GM23338 (cell line): ENCODE data around the gene FMR1. TPM values are rescaled to one million over a fixed set of nuclear protein-coding genes. Genes with fewer than 3 reads are reported as not detected.

ENCODE experiments used
- ATAC-seq: fragments of 200-7000 bp; cut with Tn5 transposase; 3 replicates; pipeline ENCODE4 v1.9.1; 2020
- DNase-seq: peaks from one replicate; pipeline ENCODE4 v3.0.0-alpha.2; 2015; ENCODE audit warnings: low spot score
- H2AFZ ChIP-seq: fragments of 200-600 bp; sonication (generic); 2 replicates; pipeline ENCODE4 v1.8.0; 2016; ENCODE audit warnings: antibody characterized with exemption, mild to moderate bottlenecking, moderate library complexity
- H3F3A ChIP-seq: fragments of 200-600 bp; sonication (generic); replicated peaks from 2 replicates; pipeline ENCODE4 v1.8.0; 2017; ENCODE audit warnings: antibody characterized with exemption, mixed run types, low read depth
- H3K27ac ChIP-seq: fragments of 200-600 bp; sonication (generic); 2 replicates; pipeline ENCODE4 v1.6.1; 2016; ENCODE audit warnings: low read depth
- H3K27me3 ChIP-seq: fragments of 200-600 bp; sonication (generic); 2 replicates; pipeline ENCODE4 v1.8.0; 2016; ENCODE audit warnings: mild to moderate bottlenecking, mixed run types, moderate library complexity; ENCODE audit not compliant: insufficient read depth
- H3K36me3 ChIP-seq: fragments of 200-600 bp; sonication (generic); 2 replicates; pipeline ENCODE4 v1.8.0; 2016; ENCODE audit warnings: mild to moderate bottlenecking; ENCODE audit not compliant: insufficient read depth
- H3K4me1 ChIP-seq: fragments of 200-600 bp; sonication (generic); 2 replicates; pipeline ENCODE4 v1.8.0; 2016; ENCODE audit warnings: mild to moderate bottlenecking, moderate library complexity; ENCODE audit not compliant: insufficient read depth
- H3K4me2 ChIP-seq: fragments of 200-600 bp; sonication (generic); 2 replicates; pipeline ENCODE4 v1.7.1; 2017; ENCODE audit warnings: mixed run types
- H3K4me3 ChIP-seq: fragments of 200-600 bp; sonication (generic); 2 replicates; pipeline ENCODE4 v1.6.1; 2016; ENCODE audit warnings: mixed run types
- H3K79me2 ChIP-seq: fragments of 200-600 bp; sonication (generic); replicated peaks from 2 replicates; pipeline ENCODE4 v1.8.0; 2017; ENCODE audit warnings: mild to moderate bottlenecking; ENCODE audit not compliant: insufficient read depth
- H3K9me2 ChIP-seq: fragments of 200-600 bp; sonication (generic); 2 replicates; pipeline ENCODE4 v1.8.0; 2017; ENCODE audit not compliant: insufficient read depth
- H4K20me1 ChIP-seq: fragments of 200-600 bp; sonication (generic); replicated peaks from 2 replicates; pipeline ENCODE4 v1.8.0; 2017; ENCODE audit warnings: mild to moderate bottlenecking; ENCODE audit not compliant: insufficient read depth
- H3K27ac Mint-ChIP-seq: 2 replicates; pipeline ENCODE4 v1.8.0; 2020; ENCODE audit warnings: inconsistent platforms, mild to moderate bottlenecking, moderate library complexity, mixed read lengths
- H3K27me3 Mint-ChIP-seq: 3 replicates; pipeline ENCODE4 v1.8.0; 2022; ENCODE audit warnings: low read depth, mild to moderate bottlenecking, moderate library complexity, mixed read lengths, inconsistent platforms; ENCODE audit not compliant: insufficient read depth, poor library complexity
- H3K36me3 Mint-ChIP-seq: 3 replicates; pipeline ENCODE4 v1.8.0; 2021; ENCODE audit warnings: low read depth, mild to moderate bottlenecking, inconsistent platforms, moderate library complexity, mixed read lengths
- H3K4me1 Mint-ChIP-seq: 3 replicates; pipeline ENCODE4 v1.8.0; 2020; ENCODE audit warnings: mild to moderate bottlenecking, inconsistent platforms, mixed read lengths
- H3K4me3 Mint-ChIP-seq: 3 replicates; pipeline ENCODE4 v1.8.0; 2021; ENCODE audit warnings: moderate library complexity, mild to moderate bottlenecking, inconsistent platforms, mixed read lengths
- H3K9me3 Mint-ChIP-seq: 3 replicates; pipeline ENCODE4 v1.8.0; 2020; ENCODE audit warnings: moderate library complexity, mild to moderate bottlenecking, inconsistent platforms, mixed read lengths
- CREB1 ChIP-seq: fragments of 250-450 bp; sonication (Bioruptor Pico); IDR thresholded peaks from 2 replicates; pipeline ENCODE4 v1.5.0; 2020; ENCODE audit warnings: low read depth, mild to moderate bottlenecking, moderate library complexity
- EZH2 ChIP-seq: fragments of 200-600 bp; sonication (generic); IDR thresholded peaks from one replicate; pipeline ENCODE4 v1.8.0; 2017; ENCODE audit warnings: antibody characterized with exemption, mild to moderate bottlenecking, low read depth; ENCODE audit not compliant: unreplicated experiment
- EZH2phosphoT487 ChIP-seq: fragments of 200-600 bp; sonication (generic); IDR thresholded peaks from one replicate; pipeline ENCODE4 v1.8.1; 2018; ENCODE audit warnings: antibody characterized with exemption; ENCODE audit not compliant: unreplicated experiment
- JUNB ChIP-seq: IDR thresholded peaks from one replicate; pipeline ENCODE4 v1.6.1; 2016; ENCODE audit warnings: antibody characterized with exemption; ENCODE audit not compliant: unreplicated experiment
- NANOG ChIP-seq: IDR thresholded peaks from 2 replicates; pipeline ENCODE4 v1.6.1; 2016; ENCODE audit warnings: antibody characterized with exemption, borderline replicate concordance
- POLR2AphosphoS5 ChIP-seq: IDR thresholded peaks from 2 replicates; pipeline ENCODE4 v1.6.1; 2016; ENCODE audit warnings: antibody characterized with exemption, low read depth
- STAT1 ChIP-seq: IDR thresholded peaks from one replicate; pipeline ENCODE4 v1.6.1; 2016; ENCODE audit warnings: antibody characterized with exemption; ENCODE audit not compliant: unreplicated experiment
- ZNF114 ChIP-seq: fragments of 250-450 bp; sonication (Bioruptor Pico); IDR thresholded peaks from 2 replicates; pipeline ENCODE4 v1.5.0; 2020; ENCODE audit warnings: mild to moderate bottlenecking, moderate library complexity
- ZNF331 ChIP-seq: fragments of 250-450 bp; sonication (Bioruptor Pico); IDR thresholded peaks from 2 replicates; pipeline ENCODE4 v1.5.0; 2020; ENCODE audit warnings: low read depth, mild to moderate bottlenecking, moderate library complexity
- polyA plus RNA-seq: library from polyadenylated mRNA; unstranded; fragments of >200 nt; fragmentation: Nextera tagmentation; extraction: Ambion mirVana; gene quantifications from 2 replicates; pipeline ENCODE4 v1.2.1, GENCODE V29; 2016
- total RNA-seq: library from RNA; depleted of rRNA; stranded (reverse); fragments of >200 nt; shearing (Covaris generic); gene quantifications from 2 replicates; pipeline ENCODE4 v1.2.3, GENCODE V29; 2014
- TF ChIP-seq, protein P1 (sequence below): IDR thresholded peaks from 2 replicates; pipeline ENCODE4 v1.6.1; 2016; ENCODE audit warnings: antibody characterized with exemption
- TF ChIP-seq, protein P2 (sequence below): IDR thresholded peaks from one replicate; pipeline ENCODE4 v1.6.1; 2018; ENCODE audit warnings: antibody characterized with exemption; ENCODE audit not compliant: unreplicated experiment
- TF ChIP-seq, protein P3 (sequence below): fragments of 250-450 bp; sonication (Bioruptor Pico); IDR thresholded peaks from 2 replicates; pipeline ENCODE4 v1.5.0; 2020; ENCODE audit warnings: mild to moderate bottlenecking, moderate library complexity
- TF ChIP-seq, protein P4 (sequence below), 2 experiments: fragments of 200-600 bp in 1 of 2; sonication (generic) in 1 of 2; conservative IDR thresholded peaks; 2 replicates each; pipeline versions ENCODE4 v1.5.1 to v1.6.1; 2016 to 2017; ENCODE audit warnings: antibody characterized with exemption in 2 of 2, low read depth in 2 of 2, mild to moderate bottlenecking in 2 of 2, moderate library complexity in 1 of 2

FMR1 gene
- total and polyA plus RNA-seq, 2 experiments from 2014 or later, result 17.1 to 44.3 TPM

DNA sequence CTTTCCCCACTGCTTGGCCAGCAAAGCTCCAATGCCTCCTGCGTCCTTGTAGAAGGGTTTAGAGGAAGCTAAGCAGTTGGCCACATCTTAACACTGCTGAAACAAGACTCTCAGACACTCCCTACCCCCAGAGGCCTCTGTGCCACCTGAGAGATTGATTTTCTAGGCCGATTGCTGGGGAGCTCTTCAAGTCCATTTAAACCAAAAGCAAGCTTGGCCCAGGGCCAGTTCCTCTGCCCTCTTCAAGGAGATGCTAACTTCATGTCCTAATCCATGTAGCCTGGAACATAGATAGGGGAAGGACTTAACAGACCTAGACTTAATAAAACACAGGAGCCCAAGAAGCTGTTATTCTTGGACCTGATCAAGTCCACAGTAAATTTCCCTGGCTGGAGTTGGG, 42.3 kb downstream of the FMR1 start (continued):
- no peak for TF ChIP-seq CREB1 (CRISPR knock-in tag)

DNA sequence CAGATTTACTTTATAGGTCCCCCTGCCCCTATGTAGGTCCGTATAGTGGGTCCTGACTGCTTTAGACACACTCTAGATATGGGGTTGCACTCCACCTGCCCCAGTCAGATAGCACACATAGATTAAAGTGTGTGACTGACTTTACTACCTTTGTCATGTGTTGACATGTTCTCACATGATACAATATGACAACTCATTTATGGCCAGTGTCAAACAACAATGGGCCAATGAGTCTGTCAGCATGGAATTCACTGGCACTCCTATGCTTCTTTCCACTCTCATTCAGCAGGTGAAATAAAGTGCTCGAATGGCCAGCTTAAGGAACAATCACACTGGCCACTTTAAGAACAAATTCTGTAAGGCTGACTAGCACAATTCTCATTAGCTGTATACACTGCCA, 45.6 kb downstream of the FMR1 start:
- Histone ChIP-seq H3K27me3 (no peaks in the 10 kb centered on the region), H3K4me3 (no peak overlapping the region), H3K36me3 (no peaks in the 10 kb centered on the region), H3K27ac (no peak overlapping the region), H3K79me2 (no peaks in the 10 kb centered on the region), H3F3A (no peaks in the 10 kb centered on the region), H4K20me1 (no peaks in the 10 kb centered on the region), H3K4me2 (no peak overlapping the region), H2AFZ (no peak overlapping the region), H3K4me1 (no peaks in the 10 kb centered on the region), H3K9me2 (no peaks in the 10 kb centered on the region)
- Mint-ChIP-seq H3K27me3 (no peaks in the 10 kb centered on the region), H3K9me3 (no peaks in the 10 kb centered on the region), H3K4me1 (no peaks in the 10 kb centered on the region), H3K4me3 (no peak overlapping the region), H3K36me3 (no peaks in the 10 kb centered on the region; the same call in 2 of the 3 replicates), H3K27ac (no peak overlapping the region)
- DNase-seq (no peak), ATAC-seq (no peak)
- TF ChIP-seq, protein P1, sequence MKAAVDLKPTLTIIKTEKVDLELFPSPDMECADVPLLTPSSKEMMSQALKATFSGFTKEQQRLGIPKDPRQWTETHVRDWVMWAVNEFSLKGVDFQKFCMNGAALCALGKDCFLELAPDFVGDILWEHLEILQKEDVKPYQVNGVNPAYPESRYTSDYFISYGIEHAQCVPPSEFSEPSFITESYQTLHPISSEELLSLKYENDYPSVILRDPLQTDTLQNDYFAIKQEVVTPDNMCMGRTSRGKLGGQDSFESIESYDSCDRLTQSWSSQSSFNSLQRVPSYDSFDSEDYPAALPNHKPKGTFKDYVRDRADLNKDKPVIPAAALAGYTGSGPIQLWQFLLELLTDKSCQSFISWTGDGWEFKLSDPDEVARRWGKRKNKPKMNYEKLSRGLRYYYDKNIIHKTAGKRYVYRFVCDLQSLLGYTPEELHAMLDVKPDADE, result no peak
- TF ChIP-seq STAT1 (no peak), NANOG (no peak), EZH2phosphoT487 (no peak), JUNB (no peak), POLR2AphosphoS5 (no peak), ZNF331 (CRISPR knock-in tag) (no peak), EZH2 (no peak), ZNF114 (no peak), CREB1 (CRISPR knock-in tag) (no peak)
- TF ChIP-seq, protein P2, sequence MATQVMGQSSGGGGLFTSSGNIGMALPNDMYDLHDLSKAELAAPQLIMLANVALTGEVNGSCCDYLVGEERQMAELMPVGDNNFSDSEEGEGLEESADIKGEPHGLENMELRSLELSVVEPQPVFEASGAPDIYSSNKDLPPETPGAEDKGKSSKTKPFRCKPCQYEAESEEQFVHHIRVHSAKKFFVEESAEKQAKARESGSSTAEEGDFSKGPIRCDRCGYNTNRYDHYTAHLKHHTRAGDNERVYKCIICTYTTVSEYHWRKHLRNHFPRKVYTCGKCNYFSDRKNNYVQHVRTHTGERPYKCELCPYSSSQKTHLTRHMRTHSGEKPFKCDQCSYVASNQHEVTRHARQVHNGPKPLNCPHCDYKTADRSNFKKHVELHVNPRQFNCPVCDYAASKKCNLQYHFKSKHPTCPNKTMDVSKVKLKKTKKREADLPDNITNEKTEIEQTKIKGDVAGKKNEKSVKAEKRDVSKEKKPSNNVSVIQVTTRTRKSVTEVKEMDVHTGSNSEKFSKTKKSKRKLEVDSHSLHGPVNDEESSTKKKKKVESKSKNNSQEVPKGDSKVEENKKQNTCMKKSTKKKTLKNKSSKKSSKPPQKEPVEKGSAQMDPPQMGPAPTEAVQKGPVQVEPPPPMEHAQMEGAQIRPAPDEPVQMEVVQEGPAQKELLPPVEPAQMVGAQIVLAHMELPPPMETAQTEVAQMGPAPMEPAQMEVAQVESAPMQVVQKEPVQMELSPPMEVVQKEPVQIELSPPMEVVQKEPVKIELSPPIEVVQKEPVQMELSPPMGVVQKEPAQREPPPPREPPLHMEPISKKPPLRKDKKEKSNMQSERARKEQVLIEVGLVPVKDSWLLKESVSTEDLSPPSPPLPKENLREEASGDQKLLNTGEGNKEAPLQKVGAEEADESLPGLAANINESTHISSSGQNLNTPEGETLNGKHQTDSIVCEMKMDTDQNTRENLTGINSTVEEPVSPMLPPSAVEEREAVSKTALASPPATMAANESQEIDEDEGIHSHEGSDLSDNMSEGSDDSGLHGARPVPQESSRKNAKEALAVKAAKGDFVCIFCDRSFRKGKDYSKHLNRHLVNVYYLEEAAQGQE, result no peak
- TF ChIP-seq, protein P3, sequence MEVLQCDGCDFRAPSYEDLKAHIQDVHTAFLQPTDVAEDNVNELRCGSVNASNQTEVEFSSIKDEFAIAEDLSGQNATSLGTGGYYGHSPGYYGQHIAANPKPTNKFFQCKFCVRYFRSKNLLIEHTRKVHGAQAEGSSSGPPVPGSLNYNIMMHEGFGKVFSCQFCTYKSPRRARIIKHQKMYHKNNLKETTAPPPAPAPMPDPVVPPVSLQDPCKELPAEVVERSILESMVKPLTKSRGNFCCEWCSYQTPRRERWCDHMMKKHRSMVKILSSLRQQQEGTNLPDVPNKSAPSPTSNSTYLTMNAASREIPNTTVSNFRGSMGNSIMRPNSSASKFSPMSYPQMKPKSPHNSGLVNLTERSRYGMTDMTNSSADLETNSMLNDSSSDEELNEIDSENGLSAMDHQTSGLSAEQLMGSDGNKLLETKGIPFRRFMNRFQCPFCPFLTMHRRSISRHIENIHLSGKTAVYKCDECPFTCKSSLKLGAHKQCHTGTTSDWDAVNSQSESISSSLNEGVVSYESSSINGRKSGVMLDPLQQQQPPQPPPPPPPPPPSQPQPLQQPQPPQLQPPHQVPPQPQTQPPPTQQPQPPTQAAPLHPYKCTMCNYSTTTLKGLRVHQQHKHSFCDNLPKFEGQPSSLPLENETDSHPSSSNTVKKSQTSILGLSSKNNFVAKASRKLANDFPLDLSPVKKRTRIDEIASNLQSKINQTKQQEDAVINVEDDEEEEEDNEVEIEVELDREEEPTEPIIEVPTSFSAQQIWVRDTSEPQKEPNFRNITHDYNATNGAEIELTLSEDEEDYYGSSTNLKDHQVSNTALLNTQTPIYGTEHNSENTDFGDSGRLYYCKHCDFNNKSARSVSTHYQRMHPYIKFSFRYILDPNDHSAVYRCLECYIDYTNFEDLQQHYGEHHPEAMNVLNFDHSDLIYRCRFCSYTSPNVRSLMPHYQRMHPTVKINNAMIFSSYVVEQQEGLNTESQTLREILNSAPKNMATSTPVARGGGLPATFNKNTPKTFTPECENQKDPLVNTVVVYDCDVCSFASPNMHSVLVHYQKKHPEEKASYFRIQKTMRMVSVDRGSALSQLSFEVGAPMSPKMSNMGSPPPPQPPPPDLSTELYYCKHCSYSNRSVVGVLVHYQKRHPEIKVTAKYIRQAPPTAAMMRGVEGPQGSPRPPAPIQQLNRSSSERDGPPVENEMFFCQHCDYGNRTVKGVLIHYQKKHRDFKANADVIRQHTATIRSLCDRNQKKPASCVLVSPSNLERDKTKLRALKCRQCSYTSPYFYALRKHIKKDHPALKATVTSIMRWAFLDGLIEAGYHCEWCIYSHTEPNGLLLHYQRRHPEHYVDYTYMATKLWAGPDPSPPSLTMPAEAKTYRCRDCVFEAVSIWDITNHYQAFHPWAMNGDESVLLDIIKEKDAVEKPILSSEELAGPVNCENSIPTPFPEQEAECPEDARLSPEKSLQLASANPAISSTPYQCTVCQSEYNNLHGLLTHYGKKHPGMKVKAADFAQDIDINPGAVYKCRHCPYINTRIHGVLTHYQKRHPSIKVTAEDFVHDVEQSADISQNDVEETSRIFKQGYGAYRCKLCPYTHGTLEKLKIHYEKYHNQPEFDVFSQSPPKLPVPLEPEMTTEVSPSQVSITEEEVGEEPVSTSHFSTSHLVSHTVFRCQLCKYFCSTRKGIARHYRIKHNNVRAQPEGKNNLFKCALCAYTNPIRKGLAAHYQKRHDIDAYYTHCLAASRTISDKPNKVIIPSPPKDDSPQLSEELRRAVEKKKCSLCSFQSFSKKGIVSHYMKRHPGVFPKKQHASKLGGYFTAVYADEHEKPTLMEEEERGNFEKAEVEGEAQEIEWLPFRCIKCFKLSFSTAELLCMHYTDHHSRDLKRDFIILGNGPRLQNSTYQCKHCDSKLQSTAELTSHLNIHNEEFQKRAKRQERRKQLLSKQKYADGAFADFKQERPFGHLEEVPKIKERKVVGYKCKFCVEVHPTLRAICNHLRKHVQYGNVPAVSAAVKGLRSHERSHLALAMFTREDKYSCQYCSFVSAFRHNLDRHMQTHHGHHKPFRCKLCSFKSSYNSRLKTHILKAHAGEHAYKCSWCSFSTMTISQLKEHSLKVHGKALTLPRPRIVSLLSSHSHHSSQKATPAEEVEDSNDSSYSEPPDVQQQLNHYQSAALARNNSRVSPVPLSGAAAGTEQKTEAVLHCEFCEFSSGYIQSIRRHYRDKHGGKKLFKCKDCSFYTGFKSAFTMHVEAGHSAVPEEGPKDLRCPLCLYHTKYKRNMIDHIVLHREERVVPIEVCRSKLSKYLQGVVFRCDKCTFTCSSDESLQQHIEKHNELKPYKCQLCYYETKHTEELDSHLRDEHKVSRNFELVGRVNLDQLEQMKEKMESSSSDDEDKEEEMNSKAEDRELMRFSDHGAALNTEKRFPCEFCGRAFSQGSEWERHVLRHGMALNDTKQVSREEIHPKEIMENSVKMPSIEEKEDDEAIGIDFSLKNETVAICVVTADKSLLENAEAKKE, result no peak
- TF ChIP-seq, protein P4, sequence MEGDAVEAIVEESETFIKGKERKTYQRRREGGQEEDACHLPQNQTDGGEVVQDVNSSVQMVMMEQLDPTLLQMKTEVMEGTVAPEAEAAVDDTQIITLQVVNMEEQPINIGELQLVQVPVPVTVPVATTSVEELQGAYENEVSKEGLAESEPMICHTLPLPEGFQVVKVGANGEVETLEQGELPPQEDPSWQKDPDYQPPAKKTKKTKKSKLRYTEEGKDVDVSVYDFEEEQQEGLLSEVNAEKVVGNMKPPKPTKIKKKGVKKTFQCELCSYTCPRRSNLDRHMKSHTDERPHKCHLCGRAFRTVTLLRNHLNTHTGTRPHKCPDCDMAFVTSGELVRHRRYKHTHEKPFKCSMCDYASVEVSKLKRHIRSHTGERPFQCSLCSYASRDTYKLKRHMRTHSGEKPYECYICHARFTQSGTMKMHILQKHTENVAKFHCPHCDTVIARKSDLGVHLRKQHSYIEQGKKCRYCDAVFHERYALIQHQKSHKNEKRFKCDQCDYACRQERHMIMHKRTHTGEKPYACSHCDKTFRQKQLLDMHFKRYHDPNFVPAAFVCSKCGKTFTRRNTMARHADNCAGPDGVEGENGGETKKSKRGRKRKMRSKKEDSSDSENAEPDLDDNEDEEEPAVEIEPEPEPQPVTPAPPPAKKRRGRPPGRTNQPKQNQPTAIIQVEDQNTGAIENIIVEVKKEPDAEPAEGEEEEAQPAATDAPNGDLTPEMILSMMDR (conservative IDR thresholded peaks at IDR 0.05; ENCODE audit: low read depth in 2 of 2), result no peak
